AG08395 (cell line): ENCODE results near the gene IFI16.
"Not testable (repeated sequence)": the region's sequence is repeated elsewhere in the genome, so short reads cannot be mapped to it uniquely, and the experiment has no call there.

Experiments used
- DNase-seq: peaks from one replicate; pipeline ENCODE4 v3.0.0; 2012; ENCODE audit warnings: mixed read lengths, low spot score

Gene IFI16

GRCh38 chr1:159098596-159098995 lies 88.9 kb downstream of the IFI16 start:
- DNase-seq, result no peak

- no peak for DNase-seq
Observed at GRCh38 chr1:159100589-159100988, 90.9 kb downstream of the IFI16 start.

DNA sequence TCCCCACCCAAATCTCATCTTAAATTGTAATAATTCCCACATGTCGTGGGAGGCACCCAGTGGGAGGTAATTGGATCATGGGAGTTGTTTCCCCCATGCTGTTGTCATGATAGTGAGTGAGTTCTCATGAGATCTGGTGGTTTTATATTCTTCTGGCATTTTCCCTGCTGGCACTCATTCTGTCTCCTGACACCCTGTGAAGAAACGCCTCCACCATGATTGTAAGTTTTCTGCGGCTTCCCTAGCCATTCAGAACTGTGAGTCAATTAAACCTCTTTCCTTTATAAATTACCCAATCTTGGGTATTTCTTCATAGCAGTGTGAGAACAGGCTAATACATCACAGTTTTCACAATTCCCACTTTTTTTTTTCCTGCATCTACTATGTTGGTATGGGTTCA lies 93.3 kb downstream of the IFI16 start:
- DNase-seq, result not testable (repeated sequence)
